AG09319 (cell line): ENCODE measurements around the gene COX4I2.

Source experiments
- DNase-seq: peaks from one replicate; pipeline ENCODE4 v3.0.0-alpha.2; 2010; ENCODE audit warnings: low read depth; ENCODE audit errors: extremely low read depth
- CTCF ChIP-seq: IDR thresholded peaks from 2 replicates; pipeline ENCODE4 v1.5.1; 2011; ENCODE audit warnings: low read depth, mild to moderate bottlenecking, inconsistent platforms, low read length, moderate library complexity

COX4I2 gene

DNA sequence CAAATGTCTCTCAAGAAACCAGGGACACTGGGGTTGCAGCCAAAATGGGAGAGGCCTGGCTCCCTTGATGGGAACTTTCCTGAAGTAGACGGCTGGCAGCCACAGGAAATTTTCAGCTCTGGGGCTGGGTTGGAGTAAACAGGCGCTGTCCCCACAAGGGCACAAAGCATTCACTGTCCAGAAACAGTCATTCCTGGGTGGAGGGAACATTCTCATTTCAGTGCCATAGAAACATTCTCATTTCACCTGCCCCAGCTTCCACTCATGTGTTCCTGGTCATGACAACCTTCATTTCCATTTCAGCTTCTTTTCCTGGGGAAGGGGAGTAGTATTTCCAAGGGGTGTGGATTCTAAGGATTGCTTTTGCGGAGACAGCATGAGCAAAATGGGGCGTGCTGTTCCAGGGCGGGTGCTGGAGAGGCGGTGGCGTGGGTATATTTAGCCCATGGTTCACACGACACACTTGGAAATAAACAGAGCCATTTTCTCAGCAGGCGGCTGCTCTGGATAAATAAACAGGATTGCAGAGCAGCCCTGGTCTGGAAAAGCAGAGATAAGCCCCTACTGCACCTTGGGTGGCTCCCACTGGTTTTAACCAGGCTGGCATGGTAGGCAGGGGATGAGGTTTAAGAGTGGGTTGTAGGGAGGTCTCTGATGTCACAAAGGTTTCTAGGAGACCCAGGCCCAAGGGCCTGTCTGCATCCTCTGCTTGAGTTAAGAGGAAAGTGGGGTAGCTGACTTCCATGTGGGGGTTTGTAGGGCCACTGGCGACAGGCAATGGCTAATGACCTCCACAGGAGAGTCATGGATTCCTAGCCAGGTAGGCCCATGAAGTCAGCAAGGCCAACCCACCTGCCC is 32.9 kb downstream of the COX4I2 start:
- DNase-seq = no peak
- no peak for TF ChIP-seq CTCF

DNA sequence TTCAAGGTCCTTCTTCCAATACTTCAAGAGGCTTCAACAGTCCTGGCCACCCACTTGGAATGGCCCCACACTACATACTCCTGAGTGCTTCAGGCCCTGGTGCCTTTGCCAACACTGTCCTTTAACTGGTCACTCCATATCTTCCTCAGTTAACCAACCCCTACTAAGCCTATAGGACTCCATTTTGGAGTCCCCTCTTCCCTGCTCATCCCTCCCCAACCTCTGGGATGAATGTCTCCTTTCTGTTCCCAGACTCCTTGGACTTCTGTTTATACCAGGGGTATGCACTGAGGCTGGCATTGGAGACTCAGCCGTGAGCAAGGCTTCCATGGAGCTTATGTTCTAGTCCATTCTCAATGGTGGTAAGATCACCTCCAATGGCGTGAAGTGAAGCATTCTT is 33.6 kb downstream of the COX4I2 start:
- TF ChIP-seq CTCF = no peak
- DNase-seq = no peak

DNA sequence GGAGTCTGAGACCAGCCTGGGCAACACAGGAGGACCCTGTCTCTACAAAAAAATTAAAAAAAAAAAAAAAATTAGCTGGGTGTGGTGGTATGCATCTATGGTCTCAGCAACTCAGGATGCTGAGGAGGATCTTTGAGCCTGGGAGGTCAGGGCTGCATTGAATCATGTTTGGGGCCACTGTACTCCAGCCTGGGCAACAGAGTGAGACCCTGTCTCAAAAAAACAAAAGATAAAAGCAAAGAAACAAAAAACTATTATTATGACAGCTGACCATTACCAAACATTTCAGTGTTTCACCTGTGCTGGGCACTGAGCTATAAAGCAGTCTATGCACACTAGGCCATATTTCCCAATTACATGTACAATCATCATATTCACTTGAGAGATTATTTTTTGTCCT is 35.7 kb downstream of the COX4I2 start:
- DNase-seq = no peak
- TF ChIP-seq CTCF = no peak

GRCh38 chr20:31673943-31674463 is 36.3 kb downstream of the COX4I2 start:
- no peak for DNase-seq
- TF ChIP-seq CTCF = no peak

- DNase-seq = no peak
- no peak for TF ChIP-seq CTCF
These were observed 37.4 kb downstream of the COX4I2 start for GRCh38 chr20:31674895-31675827.

DNA sequence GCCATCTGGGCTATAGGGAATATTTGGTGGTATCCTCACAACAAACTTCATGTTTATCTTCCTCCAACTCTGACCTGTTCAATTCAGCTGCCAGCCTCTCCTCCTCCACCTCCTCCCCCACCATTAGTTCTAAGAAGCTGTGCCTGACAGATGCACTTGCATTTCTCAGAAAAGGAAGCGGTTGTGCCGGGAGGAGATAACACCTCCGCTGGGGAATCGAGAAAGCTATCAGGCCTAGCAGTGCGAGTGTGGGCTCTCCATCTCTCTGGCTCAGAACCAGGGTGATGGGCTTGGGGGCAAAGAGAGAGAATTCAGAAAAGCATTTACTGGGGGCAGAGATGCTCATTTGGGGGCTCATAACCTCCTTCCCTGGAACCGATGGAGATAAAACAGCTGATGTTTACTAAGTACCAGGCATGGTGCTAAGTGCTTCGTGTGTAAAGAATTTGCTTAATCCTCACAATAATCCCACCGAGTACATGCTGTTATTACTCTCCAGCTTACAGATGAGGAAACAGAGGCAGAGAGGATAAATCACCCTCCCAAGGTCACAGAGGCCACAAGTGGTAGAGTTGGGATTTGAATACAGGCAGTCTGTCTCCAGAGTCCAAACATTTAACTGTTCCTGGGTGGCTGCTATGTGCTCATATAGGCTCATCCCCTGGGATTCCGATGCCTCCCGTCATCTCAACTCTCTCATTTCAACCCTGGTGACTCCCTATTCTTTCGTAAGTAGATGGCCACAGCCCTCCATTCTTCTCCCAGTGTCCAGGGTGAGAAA is 38.3 kb downstream of the COX4I2 start:
- TF ChIP-seq CTCF = no peak
- DNase-seq = no peak
